Spleen (tissue), 11 donors: ENCODE data around the gene ERC2. TPM values are rescaled to one million over a fixed set of nuclear protein-coding genes. Genes with fewer than 3 reads are reported as not detected.

Source experiments
- DNase-seq: peaks from one replicate; pipeline ENCODE4 v3.0.0-alpha.2; 2020
- H3K27ac ChIP-seq, 8 donors: fragments of 200-600 bp; sonication (generic) in 7 of 8; 1 replicate in 4 of 8; 2 replicates in 4 of 8; pipeline versions ENCODE4 v1.5.0 to v1.8.0; 2016 to 2021; ENCODE audit warnings: inconsistent platforms in 4 of 8, mild to moderate bottlenecking in 4 of 8, moderate library complexity in 1 of 8
- H3K27me3 ChIP-seq, 7 donors: fragments of 200-600 bp; sonication (generic) in 6 of 7; replicated peaks in 1 of 7; 1 replicate in 4 of 7; 2 replicates in 3 of 7; pipeline versions ENCODE4 v1.5.0 to v1.8.0; 2016 to 2021; ENCODE audit warnings: inconsistent platforms in 3 of 7, mild to moderate bottlenecking in 1 of 7
- H3K36me3 ChIP-seq, 6 donors: fragments of 200-600 bp; sonication (generic) in 5 of 6; 1 replicate in 4 of 6; 2 replicates in 2 of 6; pipeline versions ENCODE4 v1.5.0 to v1.8.0; 2016 to 2021; ENCODE audit warnings: inconsistent platforms in 2 of 6
- H3K4me1 ChIP-seq, 6 donors: fragments of 200-600 bp; sonication (generic) in 5 of 6; 1 replicate in 3 of 6; 2 replicates in 3 of 6; pipeline versions ENCODE4 v1.5.0 to v1.8.0; 2016 to 2021; ENCODE audit warnings: inconsistent platforms in 3 of 6
- H3K4me3 ChIP-seq, 8 donors: fragments of 200-600 bp; sonication (generic) in 7 of 8; 1 replicate in 4 of 8; 2 replicates in 4 of 8; pipeline versions ENCODE4 v1.5.0 to v1.8.0; 2016 to 2021; ENCODE audit warnings: inconsistent platforms in 4 of 8, mild to moderate bottlenecking in 4 of 8, moderate library complexity in 2 of 8
- H3K9me3 ChIP-seq, 8 donors: fragments of 200-600 bp; sonication (generic) in 7 of 8; 1 replicate in 4 of 8; 2 replicates in 4 of 8; pipeline versions ENCODE4 v1.5.0 to v1.8.0; 2016 to 2021; ENCODE audit warnings: inconsistent platforms in 4 of 8
- CTCF ChIP-seq, 11 experiments: fragments of 200-600 bp in 7 of 11; fragments of 450-650 bp in 4 of 11; sonication (generic) in 4 of 11; IDR thresholded peaks in 8 of 11; conservative IDR thresholded peaks in 3 of 11; 1 replicate in 7 of 11; 2 replicates in 4 of 11; pipeline versions ENCODE4 v1.4.0 to v1.8.0; 2016 to 2021; ENCODE audit warnings: antibody characterized with exemption in 11 of 11, inconsistent platforms in 4 of 11, mild to moderate bottlenecking in 1 of 11
- POLR2A ChIP-seq, 3 donors: fragments of 450-650 bp; IDR thresholded peaks; one replicate each; pipeline ENCODE4 v1.5.1; 2017; ENCODE audit warnings: antibody characterized with exemption in 3 of 3, mild to moderate bottlenecking in 1 of 3
- POLR2AphosphoS5 ChIP-seq, 3 donors: sonication (generic); formaldehyde crosslinking; IDR thresholded peaks; one replicate each; pipeline ENCODE4 v1.5.1; 2017; ENCODE audit warnings: antibody characterized with exemption in 3 of 3
- WGBS, 5 donors: extraction: QIAGEN DNeasy Blood & Tissue Kit in 3 of 5; methylation state at CpG; one replicate each; pipeline versions ENCODE4 v1.1.5 to v1.1.7; 2013 to 2018; 5-methylcytosine and 5-hydroxymethylcytosine counted together
- intact Hi-C: fragments of 100-400 bp; cut with DNase I; formaldehyde crosslinking; loops from one replicate; pipeline ENCODE4 v1.15.0; 2023; ENCODE audit warnings: low total_unique reads
- polyA plus RNA-seq, 3 donors: library from polyadenylated mRNA; stranded (reverse); fragments of 200-250 nt; gene quantifications; one replicate each; pipeline ENCODE4 v1.2.1, GENCODE V29; 2013
- total RNA-seq, 7 donors: library from RNA; depleted of rRNA in 3 of 7; stranded (reverse); fragments of >200 nt in 3 of 7; fragmentation: NEBNext Ultra II Directional in 4 of 7; extraction: Animal tissue kit (Norgen Biotek cat#: 25700) in 4 of 7; gene quantifications; one replicate each; pipeline versions ENCODE4 v1.1.0 to v1.2.1, GENCODE V29; 2016 to 2021
- donor health status: healthy with polysubstance abuse.
- donor health status: DM: no; HTN: no; CAD: no; lungs with moderate emphysema.
- donor health status: DM: no; HTN: no; CAD: no.
- donor health status: Bipolar disorder and iron deficiency.
- donor health status: healthy.
- donor health status: DM: no; HTN: no; CAD: no.
- donor health status: DM: yes; HTN: yes; CAD: no.

ERC2 gene
- total and polyA plus RNA-seq, 10 donors: 0.04 to 4.9 (median 0.39) TPM

GRCh38 chr3:55557549-55557948, 910.7 kb downstream of the ERC2 start:
- no peak overlapping the region for H3K27ac ChIP-seq
- no peak overlapping the region for H3K4me3 ChIP-seq
- intact Hi-C loops: no loop called here
- H3K4me1 ChIP-seq: peaks cover 0 to 15% (median 0%) of the 10 kb centered on the region in 6 donors
- no peak for DNase-seq
- no peaks in the 10 kb centered on the region for H3K9me3 ChIP-seq
- H3K36me3 ChIP-seq: no peaks in the 10 kb centered on the region
- TF ChIP-seq POLR2AphosphoS5 (IDR thresholded peaks at IDR 0.05) (no peak), POLR2A (IDR thresholded peaks at IDR 0.05) (no peak), CTCF (IDR thresholded peaks at IDR 0.05 in 8 of 11, conservative IDR thresholded peaks at IDR 0.05 in 3 of 11) (no peak)
- WGBS, 5 donors: 74 to 92% (median 79%) methylated on average over 1 of the region's 1 CpG
- no peaks in the 10 kb centered on the region for H3K27me3 ChIP-seq

GRCh38 chr3:55556619-55557537, 911.4 kb downstream of the ERC2 start:
- WGBS, 5 donors: 64 to 81% (median 78%) methylated on average over 4 of the region's 4 CpGs
- peaks cover 0 to under 1% (median 0%) of the 10 kb centered on the region in 8 donors for H3K9me3 ChIP-seq
- H3K36me3 ChIP-seq: no peaks in the 10 kb centered on the region
- H3K4me1 ChIP-seq: peaks cover 0 to 15% (median 0%) of the 10 kb centered on the region in 6 donors
- H3K27me3 ChIP-seq: no peaks in the 10 kb centered on the region
- intact Hi-C loops: no loop called here
- TF ChIP-seq POLR2AphosphoS5 (IDR thresholded peaks at IDR 0.05) (no peak), CTCF (IDR thresholded peaks at IDR 0.05 in 8 of 11, conservative IDR thresholded peaks at IDR 0.05 in 3 of 11) (no peak), POLR2A (IDR thresholded peaks at IDR 0.05) (no peak)
- H3K4me3 ChIP-seq: no peak overlapping the region
- no peak for DNase-seq
- H3K27ac ChIP-seq: no peak overlapping the region

- no peak for DNase-seq
- TF ChIP-seq POLR2AphosphoS5 (IDR thresholded peaks at IDR 0.05): no peak
- peaks cover 0 to 15% (median 0%) of the 10 kb centered on the region in 6 donors for H3K4me1 ChIP-seq
- no peaks in the 10 kb centered on the region for H3K36me3 ChIP-seq
- H3K9me3 ChIP-seq: peaks cover 0 to 6% (median 0%) of the 10 kb centered on the region in 8 donors
- intact Hi-C loops: no loop called here
- H3K4me3 ChIP-seq: no peak overlapping the region
- H3K27ac ChIP-seq: peak overlapping the region in 1 of 8 donors; percentile 57
- H3K27me3 ChIP-seq: no peaks in the 10 kb centered on the region
- 59 to 79% (median 66%) methylated on average over 6 of the region's 6 CpGs for WGBS, 5 donors
These were observed 912.2 kb downstream of the ERC2 start for GRCh38 chr3:55555873-55556618.

- intact Hi-C loops: no loop called here
- Histone ChIP-seq H3K36me3 (no peaks in the 10 kb centered on the region), H3K4me1 (peaks cover 0 to 15% (median 0%) of the 10 kb centered on the region in 6 donors), H3K27me3 (no peaks in the 10 kb centered on the region), H3K4me3 (no peak overlapping the region), H3K27ac (no peak overlapping the region), H3K9me3 (peaks cover 0 to 6% (median 0%) of the 10 kb centered on the region in 8 donors)
- WGBS, 5 donors: 58 to 68% (median 63%) methylated on average over 11 of the region's 11 CpGs
- no peak for TF ChIP-seq POLR2A (IDR thresholded peaks at IDR 0.05)
- no peak for TF ChIP-seq POLR2AphosphoS5 (IDR thresholded peaks at IDR 0.05)
- TF ChIP-seq CTCF (IDR thresholded peaks at IDR 0.05 in 8 of 11, conservative IDR thresholded peaks at IDR 0.05 in 3 of 11): no peak
- no peak for DNase-seq
These were observed 913.4 kb downstream of the ERC2 start for GRCh38 chr3:55554634-55555425.
